GM18498 (cell line): ENCODE measurements around the gene GRID1.

Experiments
- ATAC-seq: cut with Tn5 transposase; IDR thresholded peaks from one replicate; pipeline ENCODE4 v1.9.1; 2021; ENCODE audit warnings: mild to moderate bottlenecking, moderate library complexity; ENCODE audit not compliant: unreplicated experiment

The GRID1 gene

GRCh38 chr10:86371116-86371515, 4.5 kb upstream of the GRID1 start:
- no peak for ATAC-seq

DNA sequence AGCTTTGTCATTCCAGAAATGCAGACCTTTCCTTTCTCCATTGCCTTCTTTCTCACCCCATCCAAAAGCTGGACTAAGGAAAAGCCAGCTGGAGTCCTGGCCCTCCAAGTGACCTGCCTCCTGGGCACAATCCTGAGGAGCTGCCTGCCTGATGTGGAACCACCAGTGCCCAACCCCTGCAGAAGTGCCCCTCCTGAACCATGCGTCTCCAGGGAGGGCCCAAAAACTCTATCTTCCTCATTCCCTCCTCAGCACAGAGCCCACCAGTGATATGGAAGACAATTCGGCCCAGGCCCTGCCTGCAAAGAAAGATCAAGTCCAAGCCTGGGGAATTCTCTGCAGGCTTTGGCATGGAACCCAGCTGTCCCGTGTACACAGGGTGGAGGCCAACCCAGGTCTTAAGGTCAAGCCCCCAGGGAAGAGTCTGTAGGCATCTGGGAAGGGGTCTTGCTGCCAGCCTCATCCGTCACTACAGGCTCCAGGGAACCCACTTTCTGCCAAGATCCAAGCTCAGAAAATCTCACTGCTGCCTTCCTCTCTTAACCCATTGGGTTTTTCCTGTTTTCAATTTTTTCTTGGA, 3.5 kb upstream of the GRID1 start:
- ATAC-seq, result no peak

GRCh38 chr10:86368987-86369386, 2.4 kb upstream of the GRID1 start:
- no peak for ATAC-seq

DNA sequence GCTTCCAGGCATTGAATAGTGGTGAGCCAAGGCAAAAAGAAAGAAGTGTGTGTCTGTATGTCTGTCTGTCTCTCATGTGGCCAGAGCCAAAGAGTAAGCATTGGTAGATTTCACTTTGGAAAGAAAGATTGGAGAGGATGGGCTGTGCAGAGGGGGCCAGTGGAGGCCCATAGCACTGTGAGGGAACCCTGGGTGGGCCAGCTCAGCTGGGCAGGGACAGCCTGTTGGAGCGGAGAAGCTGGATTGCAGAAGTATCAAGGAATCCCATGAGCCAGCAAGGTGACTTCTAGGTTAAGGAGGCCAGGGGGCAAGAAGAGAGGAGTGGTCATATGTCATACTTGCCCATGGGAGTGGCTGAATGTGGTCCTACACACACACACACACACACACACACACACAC, 1.5 kb upstream of the GRID1 start:
- ATAC-seq, result no peak

DNA sequence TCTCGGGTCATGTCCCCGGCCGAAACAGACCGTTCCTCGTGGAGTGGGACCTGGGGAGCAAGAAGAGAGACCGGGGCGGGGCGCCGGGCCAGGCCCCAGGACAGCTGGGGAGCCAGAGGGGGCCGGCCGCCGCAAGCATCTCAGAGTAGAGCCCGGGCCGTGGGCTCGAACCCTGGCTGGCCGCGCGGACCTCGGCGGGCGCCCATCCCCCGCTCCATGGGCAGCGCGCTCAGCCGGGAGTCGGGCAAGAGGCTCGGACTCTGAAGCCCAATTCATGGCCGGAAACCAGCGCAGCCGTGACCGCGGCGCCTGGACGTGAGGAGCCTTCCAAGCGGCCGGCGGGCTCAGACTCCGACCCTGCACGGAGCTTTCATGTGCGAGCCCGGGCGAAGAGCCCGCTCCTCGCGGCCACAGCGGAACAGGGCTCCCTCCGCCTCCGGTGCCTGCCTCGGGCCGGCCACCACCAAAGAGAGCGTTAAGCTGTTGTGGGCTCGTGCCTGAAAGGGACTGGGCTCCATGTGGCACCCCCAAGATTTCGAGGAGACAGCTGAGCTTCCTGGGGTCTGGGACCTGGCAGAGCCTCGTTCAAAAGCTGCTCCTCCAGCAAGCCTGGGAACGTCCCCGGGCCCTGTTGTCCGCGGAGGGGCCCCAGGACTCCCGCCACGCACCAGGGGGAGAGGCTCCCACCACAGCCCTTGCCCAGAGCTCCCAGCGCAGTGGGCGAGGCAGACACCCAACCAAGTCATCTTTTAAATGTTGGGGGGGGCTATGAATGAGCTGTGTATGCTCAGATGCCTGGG, 757 bp upstream of the GRID1 start:
- ATAC-seq, result no peak

GRCh38 chr10:86366902-86367151, 232 bp upstream of the GRID1 start:
- peak; percentile 40 for ATAC-seq

- no peak for ATAC-seq
Observed at GRCh38 chr10:86365346-86366032, 1.1 kb downstream of the GRID1 start.

GRCh38 chr10:86364491-86365345, 1.9 kb downstream of the GRID1 start:
- ATAC-seq, result no peak

GRCh38 chr10:86363833-86364490, 2.6 kb downstream of the GRID1 start:
- no peak for ATAC-seq

- ATAC-seq, result peak; percentile 33
Observed at GRCh38 chr10:86363184-86363832, 3.3 kb downstream of the GRID1 start.

DNA sequence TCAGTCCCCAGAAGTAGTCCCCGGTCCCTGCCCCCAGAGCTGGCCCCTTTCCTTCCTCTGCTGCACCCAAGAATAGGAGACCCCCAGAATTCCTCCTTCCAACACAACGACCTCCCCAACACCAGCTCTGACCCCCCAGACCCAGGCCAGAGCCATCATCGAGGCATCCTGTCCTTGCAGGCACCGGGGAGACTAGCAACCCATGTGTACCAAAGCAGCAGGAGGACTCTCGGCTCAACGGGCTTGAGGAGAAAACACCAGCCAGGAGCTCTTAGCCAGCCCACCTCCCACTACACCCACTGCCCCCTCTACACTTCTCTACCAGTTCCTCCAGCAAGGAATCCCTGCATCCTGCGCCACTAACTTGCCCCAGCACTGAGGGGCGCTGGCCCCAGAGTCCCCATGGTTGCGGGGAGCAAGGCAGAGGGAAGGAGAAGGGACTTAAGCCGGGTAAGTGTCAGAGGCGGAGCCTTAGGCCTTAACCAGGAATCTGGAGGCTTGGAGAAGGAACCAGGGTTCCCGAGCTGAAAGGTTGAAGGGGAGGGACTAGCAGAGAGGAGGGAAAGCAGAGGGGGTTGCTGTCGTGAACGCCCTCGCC, 3.9 kb downstream of the GRID1 start:
- ATAC-seq, result no peak

DNA sequence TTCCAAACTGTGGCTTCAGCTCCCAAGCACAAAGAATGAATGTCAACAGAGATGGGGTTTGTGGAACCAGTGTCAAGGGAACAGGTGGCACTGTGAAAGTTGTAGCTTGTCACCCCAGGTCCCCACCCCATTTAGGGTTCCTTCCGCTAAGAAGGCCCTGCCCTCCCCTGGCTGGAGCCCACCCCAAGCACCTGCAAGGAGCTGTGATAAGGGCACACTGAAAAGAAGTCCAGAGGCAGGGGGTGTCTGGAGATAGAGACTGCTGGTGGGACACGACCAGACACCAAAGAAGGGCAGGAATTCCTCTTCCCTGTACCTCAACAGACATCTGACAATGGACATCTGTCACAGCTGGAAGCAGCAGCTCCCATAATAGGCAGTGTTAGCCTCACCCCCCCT, 4.5 kb downstream of the GRID1 start:
- no peak for ATAC-seq

GRCh38 chr10:86361156-86362128, 5.2 kb downstream of the GRID1 start:
- no peak for ATAC-seq

DNA sequence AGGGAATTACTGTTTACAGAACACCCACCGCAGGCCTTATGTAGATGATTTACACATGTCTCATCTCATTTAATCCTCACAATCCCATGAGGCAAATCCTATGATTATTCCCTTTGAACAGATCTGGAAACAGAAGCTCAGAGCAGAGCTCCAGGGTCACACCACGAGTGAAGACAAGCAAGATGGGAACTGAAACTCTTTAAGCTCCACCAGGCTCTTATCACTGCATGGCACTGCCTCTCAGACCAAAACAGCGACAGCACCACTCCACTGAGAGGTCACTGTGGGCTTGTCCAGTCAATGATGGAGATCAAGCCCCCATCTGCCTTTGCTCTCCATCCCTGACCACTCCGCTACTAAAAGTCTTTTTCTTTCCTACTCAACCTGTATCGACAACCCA, 5.9 kb downstream of the GRID1 start:
- no peak for ATAC-seq

GRCh38 chr10:86359954-86360353, 6.6 kb downstream of the GRID1 start:
- ATAC-seq, result no peak

- ATAC-seq, result no peak
Observed at GRCh38 chr10:86359111-86359510, 7.5 kb downstream of the GRID1 start.

- ATAC-seq, result no peak
Observed at GRCh38 chr10:86357676-86358075, 8.9 kb downstream of the GRID1 start.

DNA sequence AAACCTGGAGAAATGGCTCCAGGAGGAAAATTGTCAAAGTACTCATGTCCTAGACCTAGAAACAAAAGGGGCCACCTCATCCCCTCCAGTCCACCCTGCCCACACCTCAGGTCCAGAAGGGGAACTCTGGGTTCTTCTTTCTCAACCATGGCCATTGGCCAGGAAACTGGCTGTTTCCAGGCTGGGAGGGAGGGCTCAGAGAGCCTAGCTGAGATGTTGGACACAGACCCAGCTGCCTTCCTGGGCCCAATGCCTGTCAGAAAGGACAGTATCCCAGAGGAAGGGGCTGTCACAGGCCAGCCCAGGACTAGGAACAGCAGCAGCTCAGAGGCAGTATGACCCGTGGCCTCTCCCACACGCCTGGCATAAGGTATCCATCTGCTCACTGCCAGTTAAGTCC, 9.6 kb downstream of the GRID1 start:
- no peak for ATAC-seq

DNA sequence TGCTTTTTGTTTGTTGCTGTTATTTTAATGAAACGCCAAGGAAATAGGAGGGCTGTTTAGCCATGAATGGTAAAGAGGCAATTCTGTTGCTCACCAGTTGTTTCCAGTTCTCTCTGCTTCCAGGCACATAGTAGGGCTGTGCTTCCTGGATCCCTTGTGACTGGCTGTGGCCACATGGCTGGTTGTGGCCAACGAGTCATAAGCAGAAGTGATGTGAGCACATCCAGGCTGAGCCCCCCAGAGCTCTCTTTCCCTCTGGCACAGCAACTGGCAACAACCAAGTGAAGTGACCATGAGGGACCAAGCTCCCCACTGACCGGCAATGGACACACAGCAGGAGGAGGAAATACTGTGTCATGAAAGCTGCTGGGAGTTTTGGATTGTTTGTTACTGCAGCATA, 10.3 kb downstream of the GRID1 start:
- no peak for ATAC-seq
